GM21723 (cell line): ENCODE data around the gene COL5A2.

Experiments used
- ATAC-seq: cut with Tn5 transposase; IDR thresholded peaks from one replicate; pipeline ENCODE4 v1.9.1; 2021; ENCODE audit warnings: mild to moderate bottlenecking, moderate library complexity; ENCODE audit not compliant: unreplicated experiment

COL5A2 gene

GRCh38 chr2:189181706-189182105 lies 2.1 kb upstream of the COL5A2 start:
- no peak for ATAC-seq

- ATAC-seq = no peak
These were observed 613 bp downstream of the COL5A2 start for GRCh38 chr2:189178726-189179569.

DNA sequence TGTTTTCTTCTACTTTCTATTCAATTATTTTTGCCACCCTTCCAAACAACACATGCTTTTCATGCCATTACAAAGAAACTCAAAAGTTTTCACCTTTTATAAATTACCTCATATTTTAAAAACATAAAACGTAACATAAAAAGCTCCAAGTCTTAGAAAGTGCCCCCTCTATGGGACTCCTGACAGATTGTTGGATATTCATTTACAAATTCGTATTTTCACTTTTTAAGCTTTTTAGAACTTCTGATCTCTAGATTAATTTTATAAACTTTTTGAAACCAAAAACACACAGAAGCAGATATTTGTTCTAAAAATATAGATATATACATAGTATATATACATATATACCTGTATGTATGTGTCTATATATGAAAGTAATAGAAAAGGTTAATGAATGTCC lies 1.5 kb downstream of the COL5A2 start:
- no peak for ATAC-seq

DNA sequence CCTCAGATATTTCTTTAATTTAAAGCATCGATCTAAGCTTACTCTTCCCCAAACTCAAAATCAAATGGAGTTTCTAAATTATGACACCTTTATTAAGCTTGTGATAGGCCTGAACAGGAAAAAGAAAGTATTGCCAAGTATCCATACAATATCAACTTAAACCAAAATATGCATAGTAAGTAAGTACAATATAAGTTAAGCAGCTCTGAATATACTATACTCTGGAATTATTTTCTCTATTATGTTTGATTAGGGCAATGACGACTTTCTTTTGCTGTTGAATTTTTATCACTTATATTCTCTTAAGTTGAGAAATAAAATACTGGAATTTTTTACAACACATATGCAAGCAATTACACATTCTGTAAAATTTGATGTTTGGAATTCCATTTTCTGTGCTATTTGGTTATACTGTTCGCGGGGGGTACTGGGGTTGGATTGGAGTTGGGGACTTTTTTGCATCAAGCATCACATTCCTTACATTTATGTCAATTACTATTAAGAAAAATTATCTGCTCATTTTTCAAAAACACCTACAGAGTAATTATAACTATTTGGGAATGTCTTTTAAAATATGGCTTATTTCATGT lies 2.2 kb downstream of the COL5A2 start:
- ATAC-seq = no peak

GRCh38 chr2:189176516-189176915 lies 3.0 kb downstream of the COL5A2 start:
- ATAC-seq = no peak

DNA sequence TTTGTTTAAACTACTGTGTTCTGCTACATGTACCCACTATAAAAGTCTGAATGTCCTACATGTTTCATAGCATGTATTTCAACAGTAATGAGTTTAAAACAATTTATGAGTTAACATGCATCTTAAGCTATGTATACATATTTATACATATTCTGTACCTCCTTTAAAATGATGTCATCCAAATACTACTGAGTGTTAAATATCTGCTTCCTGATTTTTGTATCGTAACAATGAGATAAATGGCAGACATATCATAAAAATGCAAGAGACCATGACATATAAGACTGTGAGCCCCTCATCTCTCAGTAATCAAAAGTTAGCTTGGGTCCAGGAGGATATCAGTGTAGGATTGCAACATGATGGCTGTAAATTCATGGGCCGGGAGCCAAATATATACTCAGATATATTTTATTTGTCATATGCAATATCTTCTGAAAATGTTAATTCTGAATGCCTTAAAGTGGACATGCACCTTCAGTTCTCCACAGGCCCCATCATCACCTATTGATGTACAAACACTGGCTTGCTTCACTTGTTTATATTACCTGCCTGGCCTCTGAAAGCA lies 3.6 kb downstream of the COL5A2 start:
- no peak for ATAC-seq

GRCh38 chr2:189171956-189172609 lies 7.5 kb downstream of the COL5A2 start:
- ATAC-seq = no peak

- no peak for ATAC-seq
These were observed 10.6 kb downstream of the COL5A2 start for GRCh38 chr2:189168856-189169499.

DNA sequence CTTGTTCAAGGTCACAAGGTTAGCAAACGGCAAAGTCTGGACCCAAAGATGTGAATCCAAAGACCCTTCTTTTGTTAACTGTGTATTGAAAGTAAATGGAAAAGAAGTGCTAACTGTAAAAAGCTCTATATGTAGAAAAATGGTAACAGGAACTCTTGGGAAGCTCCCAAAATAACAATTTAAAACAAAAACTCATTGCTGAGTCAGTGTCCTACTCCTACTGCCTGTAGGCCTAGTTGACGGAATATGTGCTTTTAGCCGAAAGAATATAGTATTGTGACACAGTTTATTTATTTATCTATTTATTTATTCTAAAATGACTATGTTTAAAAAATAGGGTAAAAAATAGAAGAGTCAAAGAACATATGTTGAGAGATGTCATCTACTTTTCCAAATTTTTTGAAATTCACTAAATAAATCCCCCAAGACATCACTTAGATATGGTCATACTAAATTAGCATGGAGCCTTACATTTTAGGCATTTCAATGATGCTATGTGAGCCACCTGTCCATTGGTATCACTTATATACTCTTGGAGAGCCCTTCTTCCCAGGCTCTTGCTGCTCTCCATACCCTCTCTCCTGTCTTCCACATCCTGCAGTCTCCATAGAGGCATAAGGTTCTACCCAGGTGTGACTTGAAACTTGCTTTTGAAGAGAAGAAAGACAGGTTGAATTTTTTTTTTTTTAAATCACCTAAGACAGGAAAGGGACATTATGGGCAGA lies 13.7 kb downstream of the COL5A2 start:
- no peak for ATAC-seq

GRCh38 chr2:189164746-189165145 lies 14.8 kb downstream of the COL5A2 start:
- no peak for ATAC-seq

DNA sequence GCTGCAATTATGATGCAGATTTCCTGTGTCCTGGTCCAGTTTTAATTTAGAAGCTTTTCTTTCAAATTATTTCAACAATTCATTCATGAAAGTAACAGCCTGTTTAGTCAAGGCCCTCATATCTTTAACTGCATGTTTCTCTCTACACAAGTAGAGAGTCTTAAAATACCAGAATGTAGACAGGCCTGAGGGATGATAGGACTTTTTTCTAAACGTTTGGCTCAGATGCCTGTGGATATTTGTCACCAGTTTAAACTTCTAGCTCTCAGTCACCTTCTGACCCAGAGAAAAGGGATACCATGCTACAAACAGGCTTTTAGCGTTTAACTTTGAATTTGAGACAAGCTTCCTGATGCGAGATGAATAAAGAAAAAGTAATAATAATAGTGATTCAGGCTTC lies 15.7 kb downstream of the COL5A2 start:
- ATAC-seq = no peak

DNA sequence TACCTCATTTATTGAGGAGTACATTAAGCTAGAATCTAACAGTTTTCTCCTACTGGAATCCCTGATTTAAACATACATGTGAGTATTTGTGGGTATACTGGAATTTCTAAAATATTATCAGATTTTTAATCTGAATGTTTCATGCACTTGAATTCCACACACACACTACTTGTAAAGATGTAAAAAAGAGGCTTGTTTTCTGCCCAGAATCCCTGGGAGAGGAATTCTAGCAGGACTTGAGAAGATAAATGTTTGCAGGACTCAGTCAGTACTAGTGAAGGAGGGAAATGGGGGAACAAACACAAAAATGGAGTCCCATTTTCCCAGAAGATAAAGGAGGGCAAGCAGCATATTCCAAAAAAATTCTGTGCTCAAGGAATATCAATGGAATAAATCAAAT lies 17.0 kb downstream of the COL5A2 start:
- ATAC-seq = no peak

DNA sequence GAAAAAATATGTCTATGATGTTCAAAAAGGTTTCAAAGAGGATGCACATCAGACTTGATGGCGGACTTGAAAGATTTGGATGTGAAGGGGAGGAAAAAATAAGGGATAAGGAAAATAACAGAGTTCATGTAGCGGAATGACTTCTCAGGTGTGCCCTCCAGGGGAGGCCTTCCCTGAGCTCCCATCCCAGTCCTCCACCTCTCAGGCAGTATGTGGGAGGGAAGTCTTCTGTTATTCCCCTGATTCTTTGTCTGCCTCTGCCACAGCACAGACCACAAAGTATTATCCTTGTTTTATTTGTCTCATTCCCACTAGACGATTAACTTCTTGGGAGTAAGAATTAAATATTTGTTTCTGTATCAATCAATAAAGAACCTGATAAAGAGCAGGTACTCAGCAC lies 17.7 kb downstream of the COL5A2 start:
- ATAC-seq = no peak

DNA sequence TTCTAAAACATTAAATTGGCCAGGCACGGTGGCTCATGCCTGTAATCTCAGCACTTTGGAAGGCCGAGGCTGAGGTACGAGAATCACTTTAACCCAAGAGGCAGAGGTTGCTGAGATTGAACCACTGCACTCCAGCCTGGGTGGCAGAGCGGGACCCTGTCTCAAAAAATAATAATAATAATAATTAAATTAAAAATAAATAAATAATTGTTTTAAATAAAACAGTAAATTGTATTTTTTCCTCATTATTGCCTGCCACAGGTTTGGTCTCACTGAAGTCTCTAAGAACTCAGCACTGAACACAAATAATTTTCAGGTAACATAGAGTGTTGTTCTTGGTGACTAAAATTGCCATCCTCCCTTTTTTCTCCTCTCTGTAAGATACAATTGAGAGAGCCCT lies 19.8 kb downstream of the COL5A2 start:
- no peak for ATAC-seq

- ATAC-seq = no peak
These were observed 20.3 kb downstream of the COL5A2 start for GRCh38 chr2:189159273-189159672.

- no peak for ATAC-seq
These were observed 21.6 kb downstream of the COL5A2 start for GRCh38 chr2:189157939-189158338.

DNA sequence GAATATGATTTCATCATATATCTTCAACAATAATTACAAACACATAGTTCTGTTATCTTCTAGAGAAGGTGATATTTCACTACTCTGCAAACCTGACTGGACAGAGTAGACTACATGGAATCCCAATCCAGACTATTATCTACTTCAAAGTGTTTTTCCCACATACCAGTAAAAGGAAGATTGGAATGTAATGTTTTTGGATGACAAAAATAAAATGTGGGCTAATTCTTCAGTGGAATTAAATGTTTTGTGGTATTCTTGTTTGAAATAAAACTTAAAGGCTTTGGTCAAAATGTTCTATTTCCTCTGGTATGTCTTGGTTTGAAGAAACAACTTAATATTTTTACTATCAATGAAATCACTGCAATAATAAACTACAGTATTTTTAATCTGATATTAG lies 22.1 kb downstream of the COL5A2 start:
- ATAC-seq = no peak

DNA sequence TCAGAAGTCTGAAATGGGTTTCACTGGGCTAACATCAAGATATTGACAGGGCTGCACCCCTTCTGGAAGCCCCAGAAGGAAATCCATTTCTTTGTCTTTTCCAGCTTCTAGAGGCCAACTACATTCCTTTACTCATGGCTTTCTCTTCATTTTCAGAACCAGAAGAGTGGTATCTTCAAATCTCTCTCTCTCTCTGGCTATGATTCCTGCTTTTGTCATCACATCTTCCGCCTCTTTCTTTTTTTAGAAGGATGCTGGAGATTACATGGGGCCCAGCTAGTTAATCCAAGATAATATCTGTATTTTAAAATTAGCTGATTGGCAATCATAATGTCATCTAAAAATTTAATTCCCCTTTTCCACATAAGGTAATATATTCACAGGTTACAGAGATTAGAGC lies 23.8 kb downstream of the COL5A2 start:
- ATAC-seq = no peak

DNA sequence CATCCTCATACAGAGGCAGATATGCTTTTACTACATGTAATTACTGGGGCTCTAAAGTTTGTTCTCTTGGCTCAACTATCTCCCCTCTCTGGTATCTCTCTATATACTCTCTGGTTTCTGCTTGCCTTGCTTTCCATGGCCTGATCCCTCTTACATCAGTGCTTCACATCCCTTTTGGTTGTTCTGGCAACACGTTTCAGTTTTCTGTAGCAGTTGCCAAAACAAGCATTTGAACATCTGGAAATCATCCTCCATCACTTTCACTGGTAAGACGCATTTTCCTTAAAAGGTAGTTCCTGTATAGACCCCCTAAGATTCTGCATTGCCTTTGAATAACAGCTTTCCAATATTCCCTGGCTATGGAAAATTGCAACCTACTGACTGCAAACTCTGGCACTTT lies 25.9 kb downstream of the COL5A2 start:
- no peak for ATAC-seq

GRCh38 chr2:189152483-189152882 lies 27.1 kb downstream of the COL5A2 start:
- no peak for ATAC-seq

- ATAC-seq = no peak
These were observed 27.7 kb downstream of the COL5A2 start for GRCh38 chr2:189151906-189152305.
